Glomerular visceral epithelial cell (primary cell): ENCODE data around the gene PTGFRN.
"Not testable (repeated sequence)": the region's sequence is repeated elsewhere in the genome, so short reads cannot be mapped to it uniquely, and the experiment has no call there.

Source experiments
- DNase-seq: peaks from one replicate; pipeline ENCODE4 v3.0.0-alpha.2; 2016; ENCODE audit errors: extremely low spot score

The PTGFRN gene

GRCh38 chr1:116916533-116917445 lies 7.1 kb downstream of the PTGFRN start:
- no peak for DNase-seq

GRCh38 chr1:116918714-116919357 lies 9.1 kb downstream of the PTGFRN start:
- DNase-seq, result no peak

- no peak for DNase-seq
These were observed 10.1 kb downstream of the PTGFRN start for GRCh38 chr1:116919802-116920201.

GRCh38 chr1:116920211-116920610 lies 10.5 kb downstream of the PTGFRN start:
- DNase-seq, result no peak

GRCh38 chr1:116921301-116921885 lies 11.7 kb downstream of the PTGFRN start:
- no peak for DNase-seq

GRCh38 chr1:116921937-116922336 lies 12.2 kb downstream of the PTGFRN start:
- DNase-seq, result no peak

- DNase-seq, result no peak
These were observed 13.7 kb downstream of the PTGFRN start for GRCh38 chr1:116923421-116923820.

GRCh38 chr1:116927049-116927798 lies 17.5 kb downstream of the PTGFRN start:
- DNase-seq, result no peak

GRCh38 chr1:116929961-116930592 lies 20.4 kb downstream of the PTGFRN start:
- no peak for DNase-seq

- no peak for DNase-seq
These were observed 21.6 kb downstream of the PTGFRN start for GRCh38 chr1:116931016-116931918.

- no peak for DNase-seq
These were observed 24.1 kb downstream of the PTGFRN start for GRCh38 chr1:116933606-116934515.

GRCh38 chr1:116934586-116935207 lies 25.0 kb downstream of the PTGFRN start:
- DNase-seq, result no peak

- DNase-seq, result no peak
These were observed 28.5 kb downstream of the PTGFRN start for GRCh38 chr1:116938216-116938615.

GRCh38 chr1:116939780-116940543 lies 30.2 kb downstream of the PTGFRN start:
- DNase-seq, result not testable (repeated sequence)

GRCh38 chr1:116940814-116941599 lies 31.3 kb downstream of the PTGFRN start:
- peak; percentile 81 for DNase-seq

- DNase-seq, result no peak
These were observed 32.0 kb downstream of the PTGFRN start for GRCh38 chr1:116941670-116942069.

GRCh38 chr1:116942344-116942743 lies 32.6 kb downstream of the PTGFRN start:
- no peak for DNase-seq
